Naive thymus-derived CD4-positive, alpha-beta T cell (primary cell): ENCODE results near the gene GCHFR. TPM values are rescaled to one million over a fixed set of nuclear protein-coding genes. Genes with fewer than 3 reads are reported as not detected.

Experiments
- ATAC-seq: fragments of 150-1000 bp; cut with Tn5 transposase; 2 replicates; pipeline ENCODE4 v1.10.0; 2021; ENCODE audit warnings: mild to moderate bottlenecking, moderate library complexity
- CTCF ChIA-PET: fragments of 350-600 bp; sonication (Branson Sonifier 250); formaldehyde crosslinking; loops from one replicate; lab custom pipeline; 2021; ENCODE audit warnings: antibody characterized with exemption; lab: Charles Lee
- POLR2A ChIA-PET: fragments of 350-600 bp; sonication (Branson Sonifier 250); formaldehyde crosslinking; loops from one replicate; lab custom pipeline; 2021; ENCODE audit warnings: antibody characterized with exemption, inconsistent platforms; lab: Charles Lee
- DNase-seq, 9 donors: peaks; one replicate each; pipeline versions ENCODE4 v3.0.0 to v3.0.0-alpha.2; 2020 to 2022; ENCODE audit warnings: mixed read lengths in 1 of 9
- H3K27ac ChIP-seq: one replicate; pipeline ENCODE4 v1.7.0; 2013; ENCODE audit warnings: mild to moderate bottlenecking, low read depth, low read length, moderate library complexity
- H3K27me3 ChIP-seq, 2 donors: one replicate each; pipeline ENCODE4 v1.7.0; 2013; ENCODE audit warnings: low read length in 2 of 2, mild to moderate bottlenecking in 2 of 2, moderate library complexity in 2 of 2; ENCODE audit not compliant: control insufficient read depth in 2 of 2, insufficient read depth in 2 of 2
- H3K36me3 ChIP-seq, 3 experiments: 1 replicate in 2 of 3; 2 replicates in 1 of 3; pipeline ENCODE4 v1.7.0; 2013; ENCODE audit warnings: low read length in 3 of 3, mild to moderate bottlenecking in 3 of 3, moderate library complexity in 1 of 3; ENCODE audit not compliant: insufficient read depth in 3 of 3, control insufficient read depth in 2 of 3
- H3K4me1 ChIP-seq, 2 donors: one replicate each; pipeline ENCODE4 v1.7.0; 2013; ENCODE audit warnings: low read length in 2 of 2, mild to moderate bottlenecking in 2 of 2, moderate library complexity in 1 of 2; ENCODE audit not compliant: control insufficient read depth in 2 of 2, insufficient read depth in 2 of 2
- H3K4me3 ChIP-seq: 2 replicates; pipeline ENCODE4 v1.7.0; 2013; ENCODE audit warnings: mild to moderate bottlenecking, low read length
- H3K9me3 ChIP-seq, 3 experiments: 1 replicate in 2 of 3; 2 replicates in 1 of 3; pipeline ENCODE4 v1.7.0; 2013; ENCODE audit warnings: low read length in 3 of 3; ENCODE audit not compliant: control insufficient read depth in 2 of 3
- H3K27ac Mint-ChIP-seq, 9 donors: one replicate each; pipeline ENCODE4 v1.8.0; 2020 to 2022; ENCODE audit warnings: mixed read lengths in 9 of 9, mild to moderate bottlenecking in 8 of 9, moderate library complexity in 5 of 9, inconsistent platforms in 2 of 9
- H3K27me3 Mint-ChIP-seq, 5 donors: one replicate each; pipeline ENCODE4 v1.8.0; 2021 to 2022; ENCODE audit warnings: mixed read lengths in 5 of 5, mild to moderate bottlenecking in 1 of 5
- H3K36me3 Mint-ChIP-seq, 5 donors: one replicate each; pipeline ENCODE4 v1.8.0; 2020 to 2022; ENCODE audit warnings: mixed read lengths in 5 of 5, mild to moderate bottlenecking in 3 of 5, inconsistent platforms in 1 of 5
- H3K4me1 Mint-ChIP-seq, 7 donors: one replicate each; pipeline ENCODE4 v1.8.0; 2020 to 2022; ENCODE audit warnings: mixed read lengths in 7 of 7, mild to moderate bottlenecking in 3 of 7, inconsistent platforms in 1 of 7
- H3K4me3 Mint-ChIP-seq, 10 donors: one replicate each; pipeline ENCODE4 v1.8.0; 2020 to 2022; ENCODE audit warnings: mild to moderate bottlenecking in 10 of 10, mixed read lengths in 10 of 10, moderate library complexity in 6 of 10, inconsistent platforms in 2 of 10
- H3K9me3 Mint-ChIP-seq, 11 donors: one replicate each; pipeline ENCODE4 v1.8.0; 2020 to 2022; ENCODE audit warnings: mixed read lengths in 11 of 11, mild to moderate bottlenecking in 4 of 11, inconsistent platforms in 1 of 11, moderate library complexity in 1 of 11
- intact Hi-C, 2 donors: fragments of 100-400 bp; cut with micrococcal nuclease; formaldehyde crosslinking; loops; one replicate each; pipeline ENCODE4 v1.15.1; 2023
- polyA plus RNA-seq, 2 donors: library from polyadenylated mRNA; unstranded; fragments of 300-500 nt; fragmentation: Illumina TruSeq; gene quantifications; one replicate each; pipeline ENCODE4 v1.2.3, GENCODE V29; 2021
- total RNA-seq, 6 experiments: library from RNA in 5 of 6; stranded (reverse) in 5 of 6; gene quantifications; 1 replicate in 5 of 6; 2 replicates in 1 of 6; pipeline ENCODE4 v1.2.3 and lab custom pipeline; 2021 to 2026

Gene GCHFR
- total and polyA plus RNA-seq, 7 experiments from 2014 or later, result 14.5 to 83.2 (median 22.1) TPM

DNA sequence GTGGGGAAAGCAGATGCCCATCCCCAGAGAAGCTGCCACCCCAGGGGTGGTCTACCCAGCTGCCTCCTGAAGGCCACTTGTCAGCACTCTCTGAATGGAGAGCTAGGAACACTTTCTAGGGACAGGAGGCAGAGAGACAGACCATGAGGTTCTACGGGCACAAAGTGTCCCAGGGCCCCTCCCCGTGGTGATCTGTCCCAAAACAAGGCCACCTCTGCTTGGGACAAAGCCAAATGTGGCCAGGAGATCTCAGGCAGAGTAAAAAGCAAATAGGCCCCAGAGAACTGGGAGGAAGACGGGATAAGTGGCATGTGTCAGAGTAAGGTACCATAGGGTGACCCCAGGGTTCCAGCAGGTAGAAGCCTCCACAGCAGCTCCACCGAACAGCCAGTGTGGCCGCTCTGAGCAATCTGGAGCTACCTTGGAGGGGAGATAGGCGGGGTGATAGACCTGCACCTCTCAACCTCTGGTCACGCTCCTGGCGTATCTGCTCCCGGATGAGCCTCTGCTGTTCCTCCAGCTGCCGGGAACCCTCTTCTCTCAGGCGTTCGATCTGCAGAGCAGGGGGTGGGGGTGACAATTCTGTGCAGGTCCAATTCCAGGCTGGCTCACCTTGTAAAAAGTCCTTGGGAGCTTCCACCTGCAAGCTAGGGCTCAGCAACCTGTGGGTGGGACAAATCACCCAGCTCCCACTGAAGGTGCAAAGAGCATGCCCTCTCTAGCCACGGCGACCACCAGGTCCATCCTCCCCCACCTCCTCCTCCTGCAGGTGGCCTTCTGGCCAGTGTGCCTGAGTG, 12.1 kb downstream of the GCHFR start:
- peaks cover 0 to 13% (median 0%) of the 10 kb centered on the region in 7 donors for H3K4me1 Mint-ChIP-seq
- CTCF ChIA-PET, result interaction anchor here (0.6 kb wide), 1 partner anchor 375 kb away, joined by 5 read pairs; no protein-coding TSS in a partner anchor
- no peaks in the 10 kb centered on the region for H3K27me3 Mint-ChIP-seq
- no peaks in the 10 kb centered on the region for H3K9me3 ChIP-seq
- peaks cover 7 to 87% (median 18%) of the 10 kb centered on the region in 3 experiments for H3K36me3 ChIP-seq
- H3K27ac Mint-ChIP-seq, result peak overlapping the region in 1 of 9 donors; percentile 65
- peaks cover 3 to 32% (median 11%) of the 10 kb centered on the region in 5 donors for H3K36me3 Mint-ChIP-seq
- intact Hi-C loops, result no loop called here
- peaks cover 0 to 11% of the 10 kb centered on the region in 2 donors for H3K4me1 ChIP-seq
- DNase-seq (no peak), ATAC-seq (no peak)
- no peaks in the 10 kb centered on the region for H3K9me3 Mint-ChIP-seq
- no peak overlapping the region for H3K4me3 Mint-ChIP-seq
- H3K4me3 ChIP-seq, result no peak overlapping the region
- H3K27ac ChIP-seq, result no peak overlapping the region
- no peaks in the 10 kb centered on the region for H3K27me3 ChIP-seq
- POLR2A ChIA-PET, result interaction anchor here (1.2 kb wide), 1 partner anchor 81 kb away, joined by 3 read pairs; the partner anchor contains the start of gene RAD51

GRCh38 chr15:40776537-40777141, 12.8 kb downstream of the GCHFR start:
- peaks cover 0 to 13% (median 0%) of the 10 kb centered on the region in 7 donors for H3K4me1 Mint-ChIP-seq
- Histone ChIP-seq H3K36me3 (peaks cover 7 to 83% (median 18%) of the 10 kb centered on the region in 3 experiments), H3K27ac (no peak overlapping the region), H3K4me3 (no peak overlapping the region), H3K27me3 (no peaks in the 10 kb centered on the region), H3K4me1 (peaks cover 0 to 11% of the 10 kb centered on the region in 2 donors), H3K9me3 (no peaks in the 10 kb centered on the region)
- peak overlapping the region in 4 of 9 donors; percentile 5 to 65 (median 26) for H3K27ac Mint-ChIP-seq
- H3K4me3 Mint-ChIP-seq, result no peak overlapping the region
- ChIA-PET POLR2A (interaction anchor here (0.8 to 1.2 kb wide), 2 partner anchors 82 to 386 kb away, joined by 3 read pairs; partner anchors contain the start of gene RAD51), CTCF (interaction anchor here (0.6 kb wide), 2 partner anchors 375 to 442 kb away, joined by 3 to 5 read pairs; no protein-coding TSS in a partner anchor)
- no peak for DNase-seq
- ATAC-seq, result peak; percentile 93
- H3K27me3 Mint-ChIP-seq, result no peaks in the 10 kb centered on the region
- intact Hi-C loops, result no loop called here
- no peaks in the 10 kb centered on the region for H3K9me3 Mint-ChIP-seq
- peaks cover 3 to 29% (median 11%) of the 10 kb centered on the region in 5 donors for H3K36me3 Mint-ChIP-seq

- intact Hi-C loops, result loop anchor here (1.0 to 5.0 kb wide), 10 partner anchors 18 to 263 kb away; partner anchors contain the start of genes DNAJC17 (in 1 of the 2), GCHFR (in 1 of the 2), RMDN3 (in 1 of the 2) and ZFYVE19 (in 1 of the 2)
- H3K4me1 ChIP-seq, result peaks cover 8 to 13% of the 10 kb centered on the region in 2 donors
- DNase-seq, result peak; percentile 63 to 78 (median 75)
- H3K27ac ChIP-seq, result no peak overlapping the region
- Mint-ChIP-seq H3K27me3 (no peaks in the 10 kb centered on the region), H3K4me1 (peaks cover 12 to 25% (median 20%) of the 10 kb centered on the region in 7 donors), H3K27ac (peak overlapping the region in 2 of 9 donors; percentile 34 to 39), H3K9me3 (no peaks in the 10 kb centered on the region), H3K4me3 (no peak overlapping the region), H3K36me3 (peaks cover 0 to 8% (median 5%) of the 10 kb centered on the region in 5 donors)
- ChIA-PET CTCF (interaction anchor here (0.6 to 5.2 kb wide), 27 partner anchors 9 to 283 kb away, joined by 3 to 48 read pairs (median 4); partner anchors contain the start of genes C15orf62, CCDC32, KNL1 and PPP1R14D), POLR2A (interaction anchor here (1.7 kb wide), 1 partner anchor 88 kb away, joined by 11 read pairs; the partner anchor contains the start of gene RAD51)
- H3K36me3 ChIP-seq, result peaks cover 0 to 26% (median 7%) of the 10 kb centered on the region in 3 experiments
- no peak overlapping the region for H3K4me3 ChIP-seq
- H3K9me3 ChIP-seq, result no peaks in the 10 kb centered on the region
- no peaks in the 10 kb centered on the region for H3K27me3 ChIP-seq
- peak; percentile 99 for ATAC-seq
These were observed 18.9 kb downstream of the GCHFR start for GRCh38 chr15:40782609-40783227.

- ChIA-PET POLR2A (interaction anchor here (0.5 to 0.9 kb wide), 3 partner anchors 9 to 21 kb away, joined by 3 to 5 read pairs (median 3); partner anchors contain the start of gene GCHFR), CTCF (interaction anchor here (0.8 to 5.2 kb wide), 4 partner anchors 12 to 107 kb away, joined by 3 to 48 read pairs (median 6); no protein-coding TSS in a partner anchor)
- ATAC-seq, result no peak
- no peak for DNase-seq
- H3K27ac Mint-ChIP-seq, result no peak overlapping the region
- Histone ChIP-seq H3K27me3 (no peaks in the 10 kb centered on the region), H3K27ac (no peak overlapping the region), H3K4me3 (no peak overlapping the region), H3K36me3 (peaks cover 0 to 2% (median 0%) of the 10 kb centered on the region in 3 experiments), H3K4me1 (peaks cover 14 to 18% of the 10 kb centered on the region in 2 donors), H3K9me3 (no peaks in the 10 kb centered on the region)
- H3K4me3 Mint-ChIP-seq, result no peak overlapping the region
- H3K4me1 Mint-ChIP-seq, result peaks cover 24 to 34% (median 27%) of the 10 kb centered on the region in 7 donors
- intact Hi-C loops, result no loop called here
- H3K9me3 Mint-ChIP-seq, result no peaks in the 10 kb centered on the region
- no peaks in the 10 kb centered on the region for H3K36me3 Mint-ChIP-seq
- no peaks in the 10 kb centered on the region for H3K27me3 Mint-ChIP-seq
These were observed 21.3 kb downstream of the GCHFR start for GRCh38 chr15:40785164-40785563.

DNA sequence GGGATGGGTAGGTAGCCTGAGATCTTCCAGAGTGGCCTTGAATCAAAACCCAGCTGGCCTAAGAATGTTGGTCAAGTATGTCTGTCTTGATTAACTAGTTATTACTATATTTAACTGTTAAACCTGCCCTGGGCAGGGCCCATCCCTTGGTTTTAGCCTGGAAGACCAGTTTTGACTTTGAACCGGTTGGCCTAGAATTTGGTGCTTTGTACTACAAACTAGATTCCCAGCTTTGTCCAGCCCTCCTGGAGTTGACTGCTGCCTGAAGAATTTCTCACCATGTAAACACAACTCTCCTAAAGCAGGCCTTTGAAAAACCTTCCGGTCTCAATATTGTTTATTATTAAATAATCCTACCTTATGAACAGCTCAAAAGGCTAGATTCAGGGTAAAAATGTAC, 21.9 kb downstream of the GCHFR start:
- H3K4me1 ChIP-seq, result peaks cover 14 to 18% of the 10 kb centered on the region in 2 donors
- H3K36me3 ChIP-seq, result peaks cover 0 to 2% (median 0%) of the 10 kb centered on the region in 3 experiments
- POLR2A ChIA-PET, result interaction anchor here (0.6 to 0.9 kb wide), 2 partner anchors 14 to 22 kb away, joined by 3 to 5 read pairs; partner anchors contain the start of gene GCHFR
- Mint-ChIP-seq H3K27me3 (no peaks in the 10 kb centered on the region), H3K36me3 (no peaks in the 10 kb centered on the region), H3K9me3 (no peaks in the 10 kb centered on the region), H3K27ac (no peak overlapping the region), H3K4me3 (no peak overlapping the region), H3K4me1 (peaks cover 24 to 34% (median 27%) of the 10 kb centered on the region in 7 donors)
- no peaks in the 10 kb centered on the region for H3K9me3 ChIP-seq
- DNase-seq, result no peak
- intact Hi-C loops, result no loop called here
- ATAC-seq, result no peak
- no peak overlapping the region for H3K27ac ChIP-seq
- H3K27me3 ChIP-seq, result no peaks in the 10 kb centered on the region
- CTCF ChIA-PET, result interaction anchor here (0.6 to 5.2 kb wide), 3 partner anchors 17 to 108 kb away, joined by 3 to 48 read pairs (median 3); no protein-coding TSS in a partner anchor
- no peak overlapping the region for H3K4me3 ChIP-seq
